ENCODE data around the gene RBM38.
A peak's percentile ranks its signal among the peaks of the same experiment; 100 is the strongest.

RBM38 gene

GRCh38 chr20:57375652-57376230, 15.5 kb upstream of the RBM38 start:
- DNase-seq, result no peak

GRCh38 chr20:57377350-57377749, 13.8 kb upstream of the RBM38 start:
- DNase-seq, result no peak

- DNase-seq, result no peak
Observed at GRCh38 chr20:57378107-57378506, 13.1 kb upstream of the RBM38 start.

- DNase-seq, result no peak
Observed at GRCh38 chr20:57378646-57379262, 12.4 kb upstream of the RBM38 start.

- no peak for DNase-seq
Observed at GRCh38 chr20:57379263-57379647, 11.9 kb upstream of the RBM38 start.

GRCh38 chr20:57380081-57380750, 11.0 kb upstream of the RBM38 start:
- DNase-seq, result peak; percentile 37

GRCh38 chr20:57381596-57382503, 9.3 kb upstream of the RBM38 start:
- peak; percentile 92 for DNase-seq

GRCh38 chr20:57382516-57382915, 8.7 kb upstream of the RBM38 start:
- DNase-seq, result no peak

GRCh38 chr20:57383447-57384347, 7.5 kb upstream of the RBM38 start:
- no peak for DNase-seq

- no peak for DNase-seq
Observed at GRCh38 chr20:57384486-57384885, 6.7 kb upstream of the RBM38 start.

GRCh38 chr20:57384953-57385761, 6.0 kb upstream of the RBM38 start:
- DNase-seq, result no peak

GRCh38 chr20:57385940-57386339, 5.3 kb upstream of the RBM38 start:
- no peak for DNase-seq

GRCh38 chr20:57386762-57387161, 4.4 kb upstream of the RBM38 start:
- DNase-seq, result no peak

GRCh38 chr20:57387463-57387862, 3.7 kb upstream of the RBM38 start:
- no peak for DNase-seq

GRCh38 chr20:57387945-57388371, 3.2 kb upstream of the RBM38 start:
- peak; percentile 81 for DNase-seq

- DNase-seq, result peak; percentile 77
Observed at GRCh38 chr20:57388953-57389694, 2.1 kb upstream of the RBM38 start.

GRCh38 chr20:57389695-57390603, 1.2 kb upstream of the RBM38 start:
- no peak for DNase-seq

- DNase-seq, result no peak
Observed at GRCh38 chr20:57391439-57392301, 474 bp downstream of the RBM38 start.
